DMS79 treated with DMSO at 0.1 percent for 48 hours (cell line): ENCODE results near the gene KAT2B.

Source experiments
- DNase-seq: peaks from one replicate; lab custom pipeline; 2025; lab: John Stamatoyannopoulos, UW

Gene KAT2B

DNA sequence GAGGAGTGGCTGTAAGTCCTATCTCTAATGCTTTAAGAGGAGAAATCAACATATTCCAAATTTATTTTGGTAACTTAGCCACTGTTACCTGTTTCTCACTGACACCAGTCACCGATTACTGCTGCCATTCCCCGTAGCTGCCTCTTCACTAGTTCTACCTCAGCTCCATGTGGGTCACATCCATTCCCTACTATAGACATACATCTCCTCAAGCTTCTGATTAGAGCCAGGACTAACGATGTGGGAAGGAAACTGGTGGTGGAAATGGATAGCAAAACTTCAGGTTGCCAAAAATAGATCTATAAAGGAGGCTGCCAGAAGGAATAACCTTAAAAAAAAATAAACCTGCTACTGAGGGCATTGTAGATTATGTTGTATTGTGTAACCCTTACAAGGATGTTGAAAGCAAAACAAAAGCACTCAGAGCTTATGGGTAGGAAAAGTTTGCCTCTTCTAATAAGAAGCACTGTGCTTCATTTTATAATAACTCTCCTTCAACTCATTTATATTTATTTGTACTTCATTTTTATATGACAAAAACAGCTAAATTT, 56.0 kb downstream of the KAT2B start:
- no peak for DNase-seq

DNA sequence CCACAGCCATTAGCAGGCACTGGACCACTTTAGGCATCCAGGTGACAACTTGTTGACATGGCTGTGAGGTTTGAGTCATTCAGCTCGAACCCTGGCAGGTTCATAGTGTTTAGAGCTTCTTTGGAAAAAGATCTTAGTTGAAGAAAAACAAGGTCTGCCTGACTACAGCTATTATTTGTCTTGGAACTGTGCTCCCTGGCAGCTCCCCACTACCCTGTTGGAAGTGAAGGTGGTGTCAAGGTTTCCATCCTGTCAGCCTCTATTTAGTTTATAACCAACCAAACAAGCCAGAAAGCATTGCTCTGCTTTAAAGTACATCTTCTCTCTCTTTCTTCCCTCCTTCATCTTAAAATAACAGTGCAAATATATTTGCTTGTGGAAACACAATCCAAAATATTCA, 56.8 kb downstream of the KAT2B start:
- DNase-seq, result no peak

DNA sequence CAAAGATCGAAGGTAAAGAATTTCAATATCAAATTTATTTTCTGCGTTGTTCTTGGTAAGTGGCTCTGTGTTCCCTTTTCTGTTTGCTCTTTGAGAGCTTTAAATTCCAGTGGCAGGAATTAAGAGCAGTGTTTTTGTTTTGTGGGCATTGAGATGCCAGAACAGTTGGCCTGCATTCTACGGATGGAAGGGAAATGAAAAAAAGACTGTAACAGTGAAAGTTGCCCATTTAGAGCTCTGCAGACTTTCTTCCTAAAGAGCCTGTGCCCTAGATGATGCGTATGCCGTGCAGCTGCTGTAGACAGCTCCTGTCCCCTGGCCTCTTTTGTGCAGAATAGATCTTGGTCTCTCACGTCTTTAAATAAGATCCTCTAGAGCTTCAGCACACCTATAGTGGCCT, 58.8 kb downstream of the KAT2B start:
- no peak for DNase-seq

DNA sequence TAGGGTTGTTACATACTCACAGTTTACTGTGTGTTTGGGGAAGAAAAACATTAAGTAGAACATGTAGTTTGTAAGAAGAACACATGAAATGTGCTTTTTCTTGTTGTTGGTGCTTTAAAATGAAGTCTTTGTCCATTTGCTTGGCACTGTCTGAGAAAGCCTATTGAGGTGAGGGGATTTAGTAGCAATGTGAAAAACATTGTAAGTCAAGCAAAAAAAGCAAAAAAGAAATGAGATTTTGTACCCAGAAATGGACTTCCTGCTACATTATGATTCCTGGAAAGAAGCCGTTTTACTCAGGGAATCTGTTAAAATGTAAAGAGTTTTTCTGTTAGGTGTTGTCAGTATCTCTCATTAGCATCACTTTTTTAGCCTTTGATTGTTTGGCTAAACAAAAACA, 59.9 kb downstream of the KAT2B start:
- DNase-seq, result no peak

DNA sequence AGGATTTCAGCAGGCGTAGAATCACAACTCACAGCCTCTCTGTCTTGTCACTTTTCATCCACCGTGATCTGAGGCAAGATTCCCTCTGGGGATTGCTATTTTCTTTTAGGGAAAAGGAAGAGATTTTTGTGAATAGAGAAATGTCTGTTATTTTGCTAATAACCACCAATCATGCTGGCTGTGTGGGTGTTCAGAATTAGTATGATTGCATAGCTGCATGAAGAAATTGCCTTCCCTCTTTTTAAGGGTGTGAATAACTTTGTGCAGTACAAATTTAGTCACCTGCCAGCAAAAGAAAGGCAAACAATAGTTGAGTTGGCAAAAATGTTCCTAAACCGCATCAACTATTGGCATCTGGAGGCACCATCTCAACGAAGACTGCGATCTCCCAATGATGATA, 60.8 kb downstream of the KAT2B start:
- no peak for DNase-seq

DNA sequence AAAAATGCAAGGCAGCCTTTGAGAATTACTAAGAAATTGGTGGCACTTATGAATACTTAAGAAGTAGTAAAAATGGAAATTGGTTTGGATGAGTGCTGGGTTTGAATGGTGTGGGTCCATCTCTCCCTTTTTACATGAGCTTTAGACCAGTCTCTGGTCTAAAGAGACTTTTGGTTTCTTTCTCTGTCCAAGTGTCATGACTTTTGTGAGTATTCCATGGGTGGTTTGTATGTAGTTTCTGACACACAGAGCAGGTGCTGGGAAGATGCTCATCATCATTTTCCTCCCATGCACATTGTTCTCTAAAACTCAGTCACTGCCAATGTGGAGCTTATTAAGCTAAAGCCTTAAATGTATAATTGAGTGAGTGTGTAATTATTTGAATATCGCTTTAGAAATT, 63.5 kb downstream of the KAT2B start:
- DNase-seq, result no peak

DNA sequence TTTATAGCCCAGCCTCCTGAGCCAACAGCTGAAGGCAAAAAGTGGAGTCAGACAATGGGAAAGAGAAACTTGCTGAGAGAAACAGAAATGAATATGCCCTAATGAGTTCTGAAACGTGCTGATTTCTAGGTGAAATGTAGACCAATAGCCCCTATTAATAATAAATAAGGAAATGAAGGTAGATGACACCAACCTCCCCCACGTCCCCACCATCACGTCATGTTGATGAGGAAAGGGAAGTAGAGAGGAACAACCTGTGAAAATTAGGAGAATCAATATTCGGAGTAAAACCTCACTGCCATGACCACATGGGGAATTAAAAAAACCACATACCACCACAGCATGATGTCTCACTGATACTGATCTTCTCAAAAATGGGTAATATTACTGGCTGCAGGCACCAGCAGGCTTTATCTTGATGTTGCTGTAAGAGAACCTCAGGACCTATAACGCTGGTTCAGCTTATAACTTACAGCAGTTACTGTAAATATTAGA, 64.0 kb downstream of the KAT2B start:
- DNase-seq, result no peak

DNA sequence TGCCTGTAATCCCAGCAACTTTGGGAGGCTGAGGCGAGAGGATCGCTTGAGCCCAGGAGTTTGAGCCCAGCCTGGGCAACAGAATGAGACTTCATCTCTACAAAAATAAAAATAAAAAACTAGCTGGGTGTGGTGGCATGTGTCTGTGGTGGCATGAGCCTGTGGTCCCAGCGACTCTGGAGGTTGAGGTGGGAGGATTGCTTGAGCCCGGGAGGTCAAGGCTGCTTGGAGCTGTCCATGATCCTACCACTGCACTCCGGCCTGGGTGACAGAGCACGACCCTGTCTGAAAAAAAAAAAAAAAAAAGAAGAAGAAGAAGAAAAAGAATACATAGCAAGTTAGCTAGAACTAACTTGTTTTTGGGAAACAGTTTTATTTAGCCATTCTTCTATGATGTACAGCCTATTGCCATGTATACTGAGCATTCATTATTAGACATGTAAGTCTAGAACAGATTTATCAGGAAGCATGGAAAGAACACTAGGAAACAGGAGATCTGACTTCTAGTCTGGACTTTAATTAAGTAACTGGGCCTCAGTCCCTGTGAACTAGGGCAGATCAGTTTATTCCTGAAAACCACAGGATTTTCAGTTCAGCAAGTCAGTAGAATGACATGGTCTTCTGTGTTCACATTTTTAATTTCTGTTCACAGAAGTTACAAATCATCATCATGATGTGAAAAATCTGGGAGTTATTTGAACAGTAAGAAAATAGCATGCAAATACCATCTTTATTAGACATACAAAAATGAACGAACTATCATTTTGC, 65.5 kb downstream of the KAT2B start:
- no peak for DNase-seq

DNA sequence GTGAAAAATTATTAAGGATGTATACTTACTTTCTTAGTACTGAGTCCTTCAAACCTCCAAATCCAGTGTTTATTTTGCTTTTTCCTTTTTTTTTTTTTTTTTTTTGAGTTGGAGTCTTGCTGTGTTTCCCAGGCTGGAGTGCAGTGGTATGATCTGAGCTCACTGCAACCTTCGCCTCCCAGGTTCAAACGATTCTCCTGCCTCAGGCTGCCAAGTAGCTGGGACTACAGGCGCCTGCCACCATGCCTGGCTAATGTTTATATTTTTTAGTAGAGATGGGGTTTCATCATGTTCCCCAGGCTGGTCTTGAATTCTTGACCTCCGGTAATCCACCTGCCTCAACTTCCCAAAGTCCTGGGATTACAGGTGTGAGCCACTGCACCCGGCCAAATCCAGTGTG, 67.5 kb downstream of the KAT2B start:
- DNase-seq, result no peak

DNA sequence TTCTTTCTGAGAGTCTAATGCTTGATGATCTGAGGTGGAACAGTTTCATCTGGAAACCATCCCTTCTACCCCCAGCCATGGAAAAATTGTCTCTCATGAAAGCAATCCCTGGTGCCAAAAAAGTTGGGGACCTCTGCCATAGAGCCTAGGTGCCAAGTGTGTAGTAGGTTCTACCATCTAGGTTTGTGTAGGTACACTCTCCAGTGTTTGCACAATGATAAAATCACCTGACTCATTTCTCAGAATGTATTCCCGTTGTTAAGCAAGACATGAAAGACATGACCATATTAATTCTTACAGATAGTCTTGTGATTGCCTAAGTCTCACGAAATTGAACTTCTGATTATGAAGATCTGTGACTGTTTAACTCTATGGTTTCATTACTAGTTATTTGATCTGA, 68.6 kb downstream of the KAT2B start:
- DNase-seq, result no peak

DNA sequence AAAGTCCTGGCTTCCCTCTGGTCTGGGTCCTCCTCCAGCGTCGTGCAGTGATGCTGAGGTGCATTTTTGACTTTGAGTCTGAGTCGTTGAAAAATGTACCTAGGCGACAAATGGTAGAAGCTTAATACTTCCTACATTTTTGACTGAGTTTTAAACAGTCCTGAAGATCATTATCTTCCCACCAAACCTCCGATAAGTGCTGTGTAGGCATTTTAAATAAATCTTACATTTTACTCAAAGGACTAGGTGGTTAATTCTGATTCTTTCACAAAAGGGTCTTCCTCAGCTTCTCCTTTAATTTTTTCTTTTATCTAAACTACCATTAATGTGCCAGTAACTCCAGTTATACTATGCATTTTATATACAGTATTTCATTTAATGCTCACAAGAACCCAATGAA, 70.6 kb downstream of the KAT2B start:
- no peak for DNase-seq

DNA sequence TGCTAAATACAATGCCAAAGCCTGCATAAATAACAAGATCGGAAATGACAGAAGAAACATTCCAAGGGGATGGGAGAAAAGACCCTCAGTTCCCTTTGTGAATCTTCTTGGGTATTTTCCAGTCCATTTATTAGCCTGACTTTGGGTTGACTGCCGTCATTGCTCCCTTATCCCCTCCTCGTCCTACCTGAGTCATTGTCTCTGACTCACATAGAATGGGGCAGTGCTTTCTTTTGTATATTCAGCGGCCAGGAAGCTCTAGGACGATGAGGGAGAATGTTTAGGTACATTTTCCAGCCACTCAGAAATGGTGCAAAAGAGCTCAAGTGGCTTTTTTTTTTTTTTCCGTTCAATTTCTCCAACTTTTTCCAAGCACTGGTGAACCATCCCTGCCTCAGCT, 71.6 kb downstream of the KAT2B start:
- no peak for DNase-seq

DNA sequence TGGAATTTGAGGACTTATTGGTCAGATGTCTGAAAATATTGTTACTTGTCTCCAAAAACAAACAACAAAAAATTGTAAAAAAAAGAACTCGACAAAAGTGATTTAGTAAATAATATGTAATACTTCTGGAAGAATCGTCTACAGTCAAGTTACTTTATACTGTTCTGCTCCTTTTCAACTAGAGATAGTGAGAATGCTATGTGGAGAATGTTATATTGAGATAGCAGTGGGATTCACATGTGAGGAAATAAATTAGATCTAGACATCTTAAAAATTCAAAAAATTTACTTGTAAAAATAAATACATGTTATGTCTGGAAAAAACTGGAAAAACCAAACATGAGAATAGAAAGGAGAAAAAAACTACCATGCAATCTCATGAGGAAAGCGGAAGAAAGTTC, 80.8 kb downstream of the KAT2B start:
- no peak for DNase-seq

DNA sequence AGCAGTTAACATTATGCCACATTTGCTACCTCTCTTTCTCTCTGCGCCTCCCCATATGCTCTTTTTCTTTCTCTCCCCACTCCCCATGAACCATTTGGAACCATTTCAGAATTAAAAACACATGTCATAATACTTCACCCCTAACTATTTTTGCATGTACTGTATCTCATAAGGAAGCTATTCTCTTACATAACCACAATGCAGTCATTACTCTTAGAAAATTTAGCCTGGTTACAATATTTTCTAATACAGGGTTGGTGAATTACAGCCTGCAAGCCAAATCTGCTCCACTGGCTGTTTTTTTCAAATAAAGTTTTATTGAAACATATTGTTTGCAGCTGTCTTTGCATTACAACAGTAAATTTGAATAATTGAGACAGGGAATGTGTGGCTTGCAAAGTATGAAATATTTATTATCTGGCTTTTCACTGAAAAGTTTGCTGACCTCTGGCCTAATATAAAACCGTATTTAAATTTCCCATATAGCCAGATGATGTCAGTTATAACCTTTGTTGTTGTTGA, 82.9 kb downstream of the KAT2B start:
- no peak for DNase-seq

DNA sequence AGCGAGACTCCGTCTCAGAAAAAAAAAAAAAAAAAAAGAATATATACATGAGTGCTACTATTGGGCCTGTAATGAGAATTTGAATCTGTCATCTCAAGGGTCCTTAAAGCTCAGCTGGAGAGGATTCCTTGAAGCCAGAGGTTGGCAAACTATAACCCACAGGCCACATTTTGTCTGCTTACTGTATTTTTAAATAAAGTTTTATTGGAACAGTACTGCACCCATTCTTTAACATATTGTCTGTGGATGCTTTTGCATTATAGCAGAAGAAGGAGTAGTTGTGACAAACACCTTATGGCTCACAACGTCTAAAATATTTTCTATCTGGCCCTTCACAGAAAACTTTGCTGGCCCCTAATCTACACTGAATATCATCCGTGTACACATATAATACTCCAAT, 85.0 kb downstream of the KAT2B start:
- no peak for DNase-seq

DNA sequence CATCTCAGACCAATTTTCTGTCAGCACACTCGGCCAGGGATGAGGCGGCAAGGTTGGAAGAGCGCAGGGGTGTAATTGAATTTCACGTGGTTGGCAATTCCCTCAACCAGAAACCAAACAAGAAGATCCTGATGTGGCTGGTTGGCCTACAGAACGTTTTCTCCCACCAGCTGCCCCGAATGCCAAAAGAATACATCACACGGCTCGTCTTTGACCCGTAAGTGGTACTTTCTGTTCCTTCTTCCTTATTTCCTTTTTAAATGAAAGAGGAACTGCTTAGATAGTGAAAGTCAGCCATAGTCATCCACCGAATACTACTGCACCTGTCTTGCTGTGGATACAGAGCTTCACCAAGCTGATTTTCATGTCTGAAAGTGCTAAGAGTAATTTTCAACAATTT, 85.7 kb downstream of the KAT2B start:
- DNase-seq, result no peak

DNA sequence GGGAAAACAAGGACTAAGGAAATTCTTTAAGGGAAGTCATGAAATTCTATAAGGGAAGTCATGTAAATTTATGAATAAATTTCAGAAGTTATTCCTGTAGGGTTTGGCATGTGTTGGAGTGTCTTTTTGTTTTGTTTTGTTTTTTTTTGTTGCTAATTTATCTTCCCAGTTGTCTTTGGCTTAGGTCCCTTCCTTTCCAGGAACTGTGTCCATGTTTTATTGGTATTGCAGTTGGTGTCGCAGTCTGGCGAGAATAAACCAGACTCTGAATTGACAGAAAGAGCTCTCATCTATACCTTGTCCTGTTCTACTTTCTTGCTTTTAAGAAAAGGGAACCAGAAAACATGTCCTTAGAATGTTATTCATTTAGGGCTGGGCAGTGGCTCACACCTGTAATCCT, 88.1 kb downstream of the KAT2B start:
- DNase-seq, result no peak

DNA sequence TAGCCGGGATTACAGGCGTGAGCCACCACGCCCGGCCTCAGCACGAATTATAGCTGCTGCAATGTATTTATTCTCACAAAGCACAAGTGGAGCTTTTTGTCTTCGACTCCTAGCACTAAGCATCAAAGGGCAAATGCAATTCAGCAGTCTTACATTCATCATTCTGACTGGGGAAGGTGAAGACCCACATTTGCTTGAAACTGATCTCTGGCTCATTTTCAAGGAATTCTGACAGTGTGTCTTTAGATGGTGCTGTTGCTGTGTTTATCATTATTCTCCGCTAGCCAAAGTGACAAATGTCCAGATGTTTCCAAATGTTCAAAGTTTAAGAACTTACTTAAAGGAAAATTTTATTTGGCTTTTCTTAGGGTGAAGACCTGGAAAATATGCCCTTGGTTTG, 89.9 kb downstream of the KAT2B start:
- DNase-seq, result no peak

DNA sequence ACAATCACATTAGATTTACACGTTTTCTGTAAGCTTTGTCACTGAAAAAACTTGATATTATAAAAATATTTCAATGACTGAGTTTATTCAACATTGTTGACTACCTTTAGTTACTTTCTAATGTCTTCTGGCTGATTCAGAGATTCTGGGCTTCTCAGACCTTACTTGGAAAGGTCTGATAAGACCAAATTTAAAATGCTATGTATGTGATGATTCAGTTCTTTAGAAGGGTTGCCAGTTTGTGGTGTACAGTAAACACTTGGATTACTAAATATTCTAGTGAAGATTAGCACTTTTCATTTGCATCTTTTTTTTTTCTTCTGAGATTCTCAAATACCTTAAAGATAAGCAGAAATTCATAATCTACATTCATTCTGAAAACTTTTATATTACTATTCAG, 96.0 kb downstream of the KAT2B start:
- no peak for DNase-seq

DNA sequence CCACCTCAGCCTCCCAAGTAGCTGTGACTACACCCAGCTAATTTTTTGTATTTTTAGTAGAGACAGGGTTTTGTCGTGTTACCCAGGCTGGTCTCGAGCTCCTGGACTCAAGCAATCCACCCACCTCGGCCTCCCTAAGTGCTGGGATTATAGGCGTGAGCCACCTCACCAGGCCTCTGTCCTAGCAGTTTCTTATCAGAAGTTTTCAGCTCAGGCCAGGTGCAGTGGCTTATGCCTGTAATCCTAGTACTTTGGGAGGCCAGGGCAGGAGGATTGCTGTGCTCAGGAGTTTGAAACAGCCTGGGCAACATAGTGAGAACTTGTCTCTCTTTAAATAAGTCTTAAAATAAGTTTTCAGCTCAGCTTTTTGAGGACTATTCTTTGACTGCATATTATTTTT, 97.4 kb downstream of the KAT2B start:
- DNase-seq, result no peak

DNA sequence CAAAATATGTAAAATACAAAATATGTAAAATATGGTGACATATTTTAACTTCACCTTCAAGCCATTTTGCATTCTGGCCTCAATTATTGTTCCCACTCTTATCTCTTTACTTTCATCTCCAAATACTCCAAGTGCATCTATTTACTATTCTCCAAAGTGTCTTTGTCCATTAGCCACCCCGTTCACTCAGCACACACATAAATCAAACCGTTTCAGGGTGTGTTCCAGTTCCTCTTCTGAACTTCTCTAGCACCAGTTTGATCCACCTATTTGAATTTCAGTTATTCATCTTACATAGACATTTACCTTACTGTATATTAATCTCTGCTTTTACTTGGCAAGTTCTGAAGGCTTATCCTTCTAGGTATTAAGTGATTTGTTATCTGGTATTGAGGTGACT, 100.6 kb downstream of the KAT2B start:
- DNase-seq, result no peak

DNA sequence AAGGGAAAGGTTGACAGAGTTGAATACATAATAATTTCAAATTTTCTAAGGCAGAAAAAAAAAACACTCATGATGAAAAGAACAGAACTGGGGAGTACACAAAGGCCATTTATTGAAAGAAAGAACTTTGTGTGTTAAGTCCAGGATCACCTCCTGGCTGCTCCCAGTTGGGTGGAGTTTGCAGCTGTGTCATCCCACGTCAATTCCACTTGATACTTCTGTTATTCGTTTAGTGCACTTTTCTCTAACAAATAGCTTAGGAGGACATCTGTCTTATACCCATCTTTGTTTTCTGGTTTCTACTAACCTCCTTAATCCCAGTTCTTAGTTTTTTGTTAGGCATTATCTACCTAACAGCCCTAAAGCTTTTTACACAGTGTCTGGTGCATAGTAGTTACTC, 101.1 kb downstream of the KAT2B start:
- DNase-seq, result no peak

DNA sequence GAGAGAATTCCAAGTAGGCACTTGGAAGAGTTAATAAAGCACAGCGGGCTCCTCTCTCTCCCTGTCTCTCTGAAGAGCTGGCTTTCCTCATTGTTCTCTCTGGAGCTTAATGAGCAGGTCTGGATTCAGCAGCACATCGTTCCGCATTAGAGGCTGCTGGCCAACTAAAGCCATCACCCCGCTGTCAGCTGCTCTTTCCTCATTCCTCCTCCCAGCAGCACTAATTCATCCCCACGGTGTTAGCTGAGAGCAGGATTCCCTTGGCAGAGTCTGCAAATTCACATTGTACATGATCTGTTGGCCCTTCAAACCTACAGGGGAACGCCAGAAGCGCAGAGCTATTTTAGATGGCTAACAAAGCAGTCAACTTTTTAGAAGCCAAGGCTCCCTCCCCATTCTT, 101.6 kb downstream of the KAT2B start:
- no peak for DNase-seq

DNA sequence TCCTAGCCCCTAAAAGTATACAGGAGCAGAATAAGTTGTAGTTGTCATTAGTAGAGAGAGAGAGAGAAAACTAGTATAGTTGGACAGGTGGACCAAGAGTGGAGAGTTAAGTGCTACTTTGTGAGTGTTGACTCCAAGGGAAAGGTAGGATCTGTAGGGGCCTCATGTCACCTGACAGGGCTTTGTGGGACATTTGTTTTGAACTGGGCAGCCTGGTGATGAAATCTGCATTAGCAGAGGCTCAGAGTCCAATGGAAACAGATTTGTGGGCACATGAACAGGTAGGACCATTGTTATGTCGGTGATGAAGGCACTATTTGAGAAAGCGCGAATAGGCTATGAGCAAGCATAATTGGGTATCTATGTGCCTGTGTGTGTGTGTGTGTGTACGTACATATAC, 102.3 kb downstream of the KAT2B start:
- DNase-seq, result no peak
